Inflammatory macrophage treated with lipopolysaccharide for 1 hour (primary cell): Measurements from ENCODE around the gene FAM222A.

Source experiments
- DNase-seq, 2 donors: peaks; one replicate each; pipeline ENCODE4 v3.0.0-alpha.2; 2020 to 2022

FAM222A gene

DNA sequence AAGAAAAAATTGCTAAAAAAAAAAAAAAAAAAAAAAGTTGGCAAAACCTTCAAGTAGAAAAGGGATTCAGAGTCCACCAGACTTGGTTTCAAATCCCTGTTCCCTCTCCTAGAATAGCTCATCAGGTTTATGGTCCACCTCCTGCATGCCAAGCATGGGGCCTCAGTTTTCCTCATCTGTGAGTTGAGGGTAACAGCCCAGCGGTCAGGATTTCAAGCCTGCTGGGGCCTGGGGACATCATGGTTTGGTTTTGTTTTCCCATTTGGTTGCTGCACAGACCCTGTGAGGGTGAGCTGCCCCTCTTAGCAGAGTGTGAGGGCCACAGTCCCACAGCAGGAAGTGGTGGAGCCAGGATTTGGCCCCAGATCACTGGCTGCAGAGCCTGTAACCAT lies 12.5 kb downstream of the FAM222A start:
- no peak for DNase-seq

DNA sequence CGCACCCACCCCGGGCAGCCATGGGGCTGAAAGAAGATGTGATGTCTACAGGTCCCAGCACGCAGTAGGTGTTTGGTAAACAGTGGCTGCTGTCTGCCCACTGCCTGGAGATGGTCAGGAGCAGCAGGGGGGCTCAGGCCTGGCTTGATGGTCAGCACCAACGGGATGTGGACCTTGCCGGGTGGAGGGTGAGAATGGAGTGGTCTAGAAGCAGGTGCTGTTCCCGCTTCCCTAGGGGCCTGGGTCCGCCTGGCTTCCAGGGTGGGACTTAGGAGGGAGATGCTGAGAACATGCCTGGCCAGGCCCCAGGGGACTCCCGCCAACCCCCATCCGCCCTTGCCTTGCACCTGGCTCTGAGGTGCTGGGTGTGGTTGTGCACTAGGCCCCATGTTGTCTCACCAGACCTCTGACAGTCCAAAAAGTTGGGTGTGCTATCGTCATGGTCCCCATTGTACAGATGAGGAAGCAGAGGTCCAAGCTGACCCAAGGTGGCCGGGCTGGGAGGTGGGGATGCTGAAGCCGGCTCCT lies 12.9 kb downstream of the FAM222A start:
- DNase-seq, result no peak

DNA sequence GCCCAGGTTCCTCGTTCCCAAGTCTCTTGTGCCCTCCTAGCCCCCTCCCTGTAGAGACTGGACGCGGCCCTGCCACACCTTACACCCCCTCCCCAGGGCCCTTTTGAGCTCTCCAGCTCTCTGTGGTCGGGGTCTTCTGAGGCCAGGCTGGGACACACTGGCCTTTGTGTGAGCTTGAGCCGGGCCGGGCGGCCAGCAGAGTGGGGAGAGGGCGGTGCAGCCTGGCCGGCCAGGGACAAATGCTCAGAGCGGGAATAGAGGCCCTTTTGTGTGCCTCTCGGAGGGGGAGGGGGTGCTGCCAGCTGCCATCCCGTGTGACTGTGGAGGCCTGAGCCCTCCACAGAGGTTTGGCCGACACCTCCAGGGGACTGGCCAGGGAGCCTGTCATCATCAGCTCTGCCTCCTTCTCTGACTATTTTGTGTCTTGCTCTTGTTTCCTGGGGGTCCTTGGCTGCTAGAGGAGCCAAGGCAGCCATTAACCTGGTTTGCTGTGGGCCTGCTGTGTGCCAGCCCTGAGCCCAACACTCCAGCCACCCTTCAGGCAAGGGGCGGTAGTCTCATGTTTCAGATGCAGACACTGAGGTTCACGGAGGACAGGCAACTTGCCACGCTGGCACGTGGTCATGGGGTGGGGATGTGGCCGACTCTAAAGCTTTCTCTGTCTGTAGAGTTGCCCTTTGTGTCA lies 13.6 kb downstream of the FAM222A start:
- DNase-seq, result no peak

DNA sequence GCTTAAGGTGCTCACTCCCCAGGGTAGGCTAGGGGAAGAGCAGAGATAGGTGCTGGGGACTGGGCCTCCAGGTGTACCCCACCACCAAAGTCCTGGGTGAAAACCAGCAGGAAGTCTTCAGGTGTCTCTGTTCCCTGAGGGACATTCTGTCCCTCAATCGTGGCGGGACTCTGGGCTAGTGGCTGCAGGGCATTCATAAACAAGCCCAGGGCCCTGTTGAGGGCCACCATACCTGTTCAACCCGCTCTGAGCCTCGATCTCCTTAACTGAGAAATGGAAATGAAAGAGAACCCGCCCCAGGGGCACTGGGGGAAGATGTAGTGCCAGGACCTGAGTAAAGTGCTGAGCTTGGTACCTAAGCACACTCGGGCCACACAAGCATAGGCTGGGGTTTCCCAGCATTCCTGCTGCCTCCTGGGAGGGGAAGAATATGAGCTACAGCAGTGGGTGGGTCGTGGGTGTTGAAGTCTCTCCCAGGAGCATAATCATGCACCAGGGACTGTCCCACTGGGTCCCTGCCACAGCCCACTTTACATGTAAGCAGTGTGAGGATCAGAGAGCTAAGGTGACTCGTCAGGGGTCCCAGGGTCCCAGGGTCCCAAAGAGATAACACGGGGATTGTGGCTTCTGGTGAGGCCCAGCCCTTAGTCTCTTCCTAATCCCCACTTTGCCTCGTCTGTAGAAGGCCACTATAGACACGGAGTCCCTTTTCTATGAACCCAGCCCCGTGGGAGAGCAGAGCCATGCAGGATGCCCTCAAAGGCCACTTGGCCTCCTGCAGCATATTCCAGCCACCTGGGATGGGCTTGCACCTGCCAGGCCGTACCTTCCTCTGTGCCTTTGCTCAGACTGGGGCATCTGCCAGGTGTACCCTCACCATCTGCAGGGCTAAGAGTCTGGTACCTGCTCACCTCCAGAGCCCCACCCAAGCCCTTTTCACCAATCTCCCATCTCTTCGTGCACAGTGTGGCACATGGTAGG lies 14.4 kb downstream of the FAM222A start:
- DNase-seq, result peak; percentile 28 to 54

DNA sequence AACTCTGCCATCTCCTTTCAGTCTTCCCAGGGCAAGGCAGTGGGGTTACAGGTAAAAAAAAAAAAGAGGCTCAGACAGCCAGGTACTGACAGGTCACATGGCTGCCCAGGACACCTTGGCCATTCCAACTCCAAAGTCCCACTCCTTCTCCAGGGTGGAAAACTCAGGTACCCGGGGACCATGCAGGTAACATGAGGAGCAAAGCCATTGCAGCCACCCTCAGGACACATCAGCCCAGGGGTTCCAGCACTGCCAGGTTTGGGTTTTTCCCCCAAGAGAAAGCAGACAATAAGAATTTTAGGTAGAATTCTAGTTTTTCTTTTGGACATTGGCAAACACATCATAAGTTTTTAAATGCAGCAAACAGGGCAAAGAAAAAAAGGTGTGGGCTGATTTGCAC lies 15.3 kb downstream of the FAM222A start:
- no peak for DNase-seq

DNA sequence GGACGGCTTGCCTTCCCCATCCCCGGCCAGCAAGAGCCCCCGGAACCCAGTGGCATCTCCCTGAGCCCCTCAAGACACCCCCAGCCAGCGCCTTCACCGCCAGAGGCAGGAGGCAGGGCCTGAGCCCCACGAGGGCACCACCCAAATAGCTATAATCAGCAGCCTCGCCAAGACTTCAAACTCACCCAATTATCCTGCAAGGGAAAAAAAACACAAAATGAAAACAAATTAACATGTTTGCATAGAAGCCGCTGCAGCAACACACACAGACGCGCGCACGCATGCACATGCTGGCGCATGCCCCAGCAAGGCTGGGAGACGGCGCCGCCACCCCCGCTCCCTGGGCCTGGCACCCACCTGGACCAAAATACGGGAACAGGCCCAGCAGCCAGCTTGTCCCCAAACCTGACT lies 15.8 kb downstream of the FAM222A start:
- no peak for DNase-seq

DNA sequence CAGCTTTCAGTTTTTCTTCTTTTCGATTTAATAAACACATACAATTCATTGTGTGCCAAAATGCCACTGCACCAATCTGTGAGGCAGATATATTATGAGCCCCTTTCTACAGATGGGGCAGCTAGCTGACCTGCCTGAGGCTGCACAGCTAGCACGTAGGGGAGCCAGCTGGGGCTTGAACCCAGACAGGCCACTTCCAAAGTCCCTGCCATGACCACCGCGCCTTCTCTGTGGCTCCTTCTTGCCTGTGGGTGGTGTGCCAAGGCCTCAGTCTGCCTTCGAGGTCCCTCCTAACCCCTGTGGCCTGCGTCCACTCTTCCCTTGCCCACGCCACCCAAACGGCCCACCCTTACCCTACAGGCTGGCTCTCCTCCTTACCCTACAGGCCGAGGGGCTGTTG lies 16.2 kb downstream of the FAM222A start:
- no peak for DNase-seq

DNA sequence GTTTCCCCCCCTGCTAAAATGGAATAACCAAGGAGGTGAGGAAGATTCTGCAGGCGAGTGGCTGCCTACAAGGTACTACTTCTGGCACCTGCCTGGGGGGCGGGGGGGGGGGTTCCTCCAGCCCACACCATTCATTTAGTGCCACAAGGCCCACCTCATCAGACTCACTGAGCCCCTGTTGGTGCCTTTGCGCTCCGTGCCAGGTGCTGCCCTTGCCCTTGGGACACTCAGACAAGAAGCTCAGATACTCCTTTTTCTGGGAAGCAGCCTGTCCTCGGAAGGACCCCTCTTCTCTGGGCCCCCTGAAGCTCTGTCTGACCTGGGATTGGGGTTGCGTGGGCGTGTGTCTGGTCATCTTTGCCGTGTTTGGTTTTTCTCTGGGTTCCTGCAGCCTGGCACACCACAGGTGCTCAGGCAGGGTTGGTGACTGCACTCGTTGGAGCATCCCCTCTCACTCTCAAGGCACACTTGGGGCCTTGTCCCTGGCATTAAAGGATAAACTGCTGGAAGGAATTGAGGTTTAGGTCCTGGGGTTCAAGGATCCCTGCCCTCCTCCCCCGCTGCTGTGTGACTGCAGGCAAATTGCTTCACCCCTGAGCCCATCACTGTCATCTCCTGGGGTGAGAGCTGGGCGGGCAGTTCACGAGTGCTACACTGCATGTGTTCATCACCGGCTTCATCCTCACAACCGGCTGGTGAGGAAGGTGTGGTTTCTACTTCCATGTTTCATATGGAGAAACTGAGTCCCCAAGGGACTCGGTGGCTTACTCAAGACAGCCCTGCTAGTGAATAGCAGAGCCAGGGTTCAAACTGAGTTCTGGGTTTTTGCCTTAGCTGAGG lies 16.9 kb downstream of the FAM222A start:
- no peak for DNase-seq

DNA sequence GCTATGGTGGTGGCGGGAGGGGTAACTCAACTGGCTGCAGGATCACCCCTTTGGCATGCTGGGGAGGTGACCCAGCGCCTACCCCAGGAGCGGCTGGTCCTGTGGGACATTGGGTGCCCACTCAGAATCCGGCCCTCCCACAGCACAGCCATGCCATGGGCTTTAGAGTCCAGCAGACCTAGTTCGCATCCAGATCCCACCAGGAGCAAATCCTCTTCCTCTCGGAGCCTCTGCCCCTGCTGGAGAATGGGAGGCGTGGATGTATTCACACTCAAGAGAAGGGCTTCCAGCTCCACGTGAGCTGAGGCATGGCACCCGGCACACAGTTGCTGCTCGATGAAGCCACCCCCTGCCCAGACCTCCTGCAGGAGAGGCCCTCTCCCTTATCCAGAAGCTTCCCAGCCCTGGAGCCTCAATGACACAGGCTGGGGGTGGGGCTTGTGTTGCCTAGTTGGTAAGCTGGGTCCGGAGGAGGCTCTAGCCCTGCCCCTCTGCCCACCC lies 17.7 kb downstream of the FAM222A start:
- no peak for DNase-seq

DNA sequence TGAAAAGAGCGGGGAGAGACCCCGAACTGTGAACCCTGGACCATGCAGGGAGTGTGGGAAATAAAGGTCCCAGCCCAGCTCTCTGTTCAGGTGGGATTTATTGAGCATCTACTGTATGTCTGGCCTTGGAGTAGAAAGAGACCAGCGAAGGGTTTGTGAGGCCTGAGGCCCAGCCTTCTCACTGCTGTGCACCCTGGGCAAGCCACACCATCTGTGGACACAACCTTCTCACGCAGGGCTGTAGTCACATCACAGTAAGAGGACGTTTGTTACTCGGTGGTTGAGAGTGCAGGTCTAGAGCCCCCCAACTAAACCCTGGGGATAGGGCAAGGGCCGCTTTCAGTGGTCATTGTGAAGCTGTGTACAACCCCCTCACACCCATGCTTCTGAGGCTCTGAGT lies 18.2 kb downstream of the FAM222A start:
- DNase-seq, result no peak

DNA sequence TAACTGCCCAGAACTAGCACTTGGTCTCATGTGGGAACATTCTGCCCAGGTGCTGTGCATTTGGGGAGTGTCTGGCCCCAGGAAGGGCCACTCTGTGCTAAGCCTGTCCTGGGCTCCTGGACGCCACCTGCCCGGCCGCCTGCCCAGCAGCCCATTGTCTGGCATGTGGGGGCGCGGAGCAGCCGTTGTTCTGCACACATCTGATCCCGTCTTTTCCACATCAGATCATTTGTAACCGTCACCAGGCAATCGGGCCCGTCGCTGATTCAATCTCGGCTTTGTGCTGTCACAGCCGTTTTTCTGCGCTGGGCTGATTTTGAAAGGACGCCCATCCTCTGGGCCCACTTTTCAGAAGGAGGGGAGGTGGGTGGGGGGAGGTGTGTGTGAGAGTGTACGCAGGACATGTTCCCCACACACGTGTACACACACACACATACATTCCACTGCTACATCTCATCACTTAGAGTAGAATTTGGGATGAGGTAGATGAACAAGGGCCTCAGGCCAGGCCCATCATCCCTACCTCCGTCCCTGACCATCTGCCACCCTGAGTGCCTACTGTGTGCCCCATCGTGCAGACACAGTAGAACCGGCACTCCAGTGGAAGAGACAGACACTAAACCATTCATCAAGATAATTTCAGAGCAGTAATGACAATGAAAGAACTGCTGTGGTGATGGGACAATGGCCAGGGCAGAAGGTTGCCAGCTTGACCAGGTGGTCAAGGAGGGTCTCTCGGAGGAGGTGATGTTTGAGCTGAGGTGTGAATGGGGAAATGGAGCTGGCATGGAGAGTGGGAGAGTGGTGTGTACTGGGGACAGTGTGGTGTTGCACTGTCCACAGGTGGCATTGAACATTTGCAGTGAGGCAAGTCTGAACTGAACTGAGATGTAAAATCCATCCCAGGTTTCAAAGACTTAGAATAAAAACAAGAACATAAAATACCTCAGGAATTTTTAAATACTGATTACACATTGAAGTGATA lies 19.0 kb downstream of the FAM222A start:
- DNase-seq, result no peak

DNA sequence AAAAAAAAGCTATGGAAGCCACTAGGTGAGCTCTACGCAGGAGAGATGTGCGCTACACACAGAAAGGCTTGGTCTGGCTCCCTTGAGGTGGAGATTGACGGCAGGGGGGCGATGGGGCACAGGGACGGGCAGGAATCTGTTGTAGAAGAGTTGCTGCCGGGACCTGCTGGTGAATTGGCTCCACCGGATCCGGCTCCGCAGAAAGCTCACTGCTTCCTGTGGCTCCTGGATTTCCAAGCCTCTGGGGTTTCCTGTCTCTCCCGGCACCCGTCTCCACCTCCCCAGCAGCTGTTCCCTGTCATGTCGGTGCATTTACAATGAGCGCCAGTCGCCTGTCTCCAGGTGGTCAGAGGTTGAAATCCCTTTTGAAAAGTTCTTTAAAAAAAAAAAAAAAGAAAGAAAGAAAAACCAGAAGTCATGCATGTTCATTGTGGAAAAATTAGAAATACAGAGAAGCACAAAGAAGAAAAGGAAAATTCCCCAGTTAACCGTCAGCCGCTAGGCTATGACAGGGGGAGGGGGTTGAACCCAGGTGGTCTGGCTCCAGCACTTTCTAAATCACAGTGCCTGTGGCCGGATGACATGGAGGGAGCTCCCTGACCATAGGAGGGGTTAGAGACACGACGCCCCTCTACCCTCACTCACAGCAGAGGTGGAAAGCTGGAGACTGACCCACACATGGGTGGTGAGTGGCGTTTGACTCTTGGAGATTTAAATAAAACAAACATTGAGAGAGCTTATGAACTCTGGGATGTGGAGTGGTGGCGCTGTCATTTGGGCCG lies 20.8 kb downstream of the FAM222A start:
- no peak for DNase-seq

DNA sequence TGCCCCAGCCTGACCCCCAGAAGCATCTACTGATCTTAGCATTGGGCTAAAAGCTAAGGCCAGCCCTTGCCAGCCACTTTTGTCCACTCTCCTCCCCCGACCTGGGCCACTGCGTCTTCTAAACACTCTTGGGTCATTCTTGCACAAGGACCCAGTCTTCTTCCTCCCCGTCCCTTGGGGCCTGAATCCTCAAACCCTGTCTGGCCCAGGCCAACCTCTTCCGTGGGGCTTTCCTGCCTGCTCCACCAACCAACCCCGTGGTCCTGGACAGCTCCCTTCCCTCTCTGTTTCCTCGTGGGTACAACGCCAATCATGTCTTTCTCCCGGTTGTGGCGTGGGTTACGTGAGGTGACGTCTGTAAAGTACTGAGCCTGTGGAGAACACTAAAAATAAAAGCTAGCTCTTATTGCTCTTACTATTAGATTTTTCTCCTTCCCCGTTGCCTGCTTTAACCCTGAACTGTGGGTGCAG lies 21.5 kb downstream of the FAM222A start:
- no peak for DNase-seq

DNA sequence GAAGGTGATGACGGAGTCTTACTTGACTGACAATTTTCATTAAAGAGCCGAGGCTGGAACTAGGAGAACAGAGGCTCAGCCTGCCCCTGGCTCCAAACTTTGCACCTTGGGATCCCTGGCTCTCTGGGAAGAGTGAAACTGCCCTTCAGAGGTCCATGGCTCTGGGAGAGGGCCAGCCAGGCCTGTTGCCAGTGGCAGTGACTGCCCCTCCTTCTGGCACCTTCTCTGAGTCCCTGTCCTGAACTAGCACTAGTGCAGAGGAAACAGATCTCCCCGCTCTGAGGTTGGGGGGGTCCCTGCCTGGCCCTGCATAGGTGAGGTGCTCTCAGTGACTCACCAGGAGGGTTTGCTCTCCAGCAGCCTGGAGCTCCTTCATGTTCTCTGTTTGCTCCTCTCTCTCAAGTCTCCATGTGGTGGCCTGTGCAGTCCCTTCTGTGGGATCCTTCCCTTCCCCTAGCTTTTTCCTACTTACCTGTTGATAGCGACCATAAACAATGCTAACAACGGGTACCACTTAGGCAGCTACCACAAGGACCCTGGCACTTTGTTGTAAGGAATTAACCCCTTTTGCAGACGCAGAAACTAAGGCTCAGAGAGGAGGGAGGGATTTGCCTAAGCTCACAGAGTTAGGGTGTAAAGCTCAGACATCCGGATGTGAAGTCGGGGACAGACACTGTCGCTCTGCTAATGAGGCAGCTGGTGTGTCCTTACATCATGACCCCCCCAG lies 22.4 kb downstream of the FAM222A start:
- no peak for DNase-seq

DNA sequence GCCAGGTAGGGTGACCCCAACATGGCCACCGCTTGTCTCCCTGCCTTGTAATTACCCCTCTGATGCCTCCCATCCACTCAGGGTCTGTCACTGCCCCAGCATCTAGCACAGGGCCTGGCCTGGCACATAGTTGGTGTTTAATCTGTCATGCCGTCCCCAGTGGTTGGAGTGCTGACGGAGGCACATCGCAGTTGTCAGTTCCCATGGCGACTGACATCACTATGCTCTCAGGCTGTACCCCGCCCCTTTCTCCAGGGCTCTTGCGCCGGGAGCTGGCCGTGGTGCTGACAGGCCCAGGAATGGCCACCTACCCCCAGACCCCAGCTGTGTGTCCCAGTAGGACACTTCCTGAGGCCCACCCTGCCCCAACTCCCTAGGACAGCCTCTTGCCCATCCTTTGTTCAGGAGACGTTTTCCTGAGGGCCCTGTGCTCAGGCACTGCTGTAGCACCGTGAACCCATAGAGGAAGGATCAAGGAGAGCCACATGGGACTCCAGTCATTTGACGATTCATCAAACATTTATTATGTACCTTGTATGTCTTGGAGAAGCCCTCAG lies 23.0 kb downstream of the FAM222A start:
- peak in 1 of 2 donors; percentile 18 for DNase-seq

DNA sequence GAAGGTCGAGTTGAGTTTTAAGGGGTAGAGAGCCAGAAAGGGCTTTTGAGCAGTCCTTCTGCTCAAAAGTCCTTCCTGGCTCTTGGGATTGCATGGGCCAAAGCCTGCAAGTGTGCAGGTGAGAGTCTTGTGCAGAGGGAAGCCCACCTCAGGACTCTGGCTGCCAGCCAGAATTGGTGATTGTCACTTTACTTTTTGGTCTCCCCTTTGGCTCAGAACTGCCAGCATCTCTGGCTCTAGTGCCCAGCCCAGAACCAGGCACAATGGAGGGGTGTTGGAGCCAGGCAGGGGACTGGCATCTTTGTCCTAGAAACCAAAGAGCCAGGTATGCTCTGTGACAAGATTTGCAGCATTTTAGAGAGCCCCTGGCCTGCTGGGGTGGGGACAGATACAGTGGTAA lies 23.5 kb downstream of the FAM222A start:
- DNase-seq, result no peak

DNA sequence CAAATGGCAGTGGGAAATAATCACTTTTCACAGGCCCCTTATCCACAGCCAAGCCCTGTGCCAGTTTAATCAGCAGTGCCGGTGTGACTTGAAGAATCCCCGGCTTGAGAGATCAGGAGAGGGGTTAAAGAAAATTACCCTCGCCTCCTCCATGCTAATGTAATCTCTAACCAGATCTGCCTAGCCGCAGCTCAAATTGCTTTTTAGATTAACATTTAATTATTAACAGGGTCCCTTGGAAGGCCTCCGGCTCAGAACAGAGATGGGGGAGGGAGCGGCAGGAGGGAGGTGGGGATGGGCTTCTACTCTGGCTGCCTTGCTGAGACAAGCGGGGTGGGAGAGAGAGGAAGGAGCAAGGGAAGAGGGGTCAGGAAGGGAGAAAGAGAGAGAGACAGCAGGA lies 24.0 kb downstream of the FAM222A start:
- DNase-seq, result no peak

DNA sequence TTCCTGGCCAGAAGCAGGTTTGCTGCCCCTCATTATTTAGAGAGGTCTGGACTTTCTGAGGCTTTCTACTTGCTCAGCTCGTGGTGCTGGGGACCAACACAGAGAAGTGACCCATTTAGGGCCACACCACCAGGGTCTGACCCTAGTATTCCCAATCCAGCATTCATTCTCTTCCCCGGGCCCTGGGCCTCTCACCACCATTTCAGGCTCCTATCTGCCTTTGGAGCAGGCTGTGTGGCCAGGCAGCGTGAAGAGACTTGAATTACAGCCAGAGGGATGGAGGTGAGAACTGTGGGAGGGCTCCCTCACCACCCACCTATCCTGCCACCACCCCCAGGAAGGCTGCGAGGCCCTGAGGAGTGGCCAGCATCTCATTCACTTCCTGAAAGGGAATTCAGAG lies 24.6 kb downstream of the FAM222A start:
- no peak for DNase-seq

DNA sequence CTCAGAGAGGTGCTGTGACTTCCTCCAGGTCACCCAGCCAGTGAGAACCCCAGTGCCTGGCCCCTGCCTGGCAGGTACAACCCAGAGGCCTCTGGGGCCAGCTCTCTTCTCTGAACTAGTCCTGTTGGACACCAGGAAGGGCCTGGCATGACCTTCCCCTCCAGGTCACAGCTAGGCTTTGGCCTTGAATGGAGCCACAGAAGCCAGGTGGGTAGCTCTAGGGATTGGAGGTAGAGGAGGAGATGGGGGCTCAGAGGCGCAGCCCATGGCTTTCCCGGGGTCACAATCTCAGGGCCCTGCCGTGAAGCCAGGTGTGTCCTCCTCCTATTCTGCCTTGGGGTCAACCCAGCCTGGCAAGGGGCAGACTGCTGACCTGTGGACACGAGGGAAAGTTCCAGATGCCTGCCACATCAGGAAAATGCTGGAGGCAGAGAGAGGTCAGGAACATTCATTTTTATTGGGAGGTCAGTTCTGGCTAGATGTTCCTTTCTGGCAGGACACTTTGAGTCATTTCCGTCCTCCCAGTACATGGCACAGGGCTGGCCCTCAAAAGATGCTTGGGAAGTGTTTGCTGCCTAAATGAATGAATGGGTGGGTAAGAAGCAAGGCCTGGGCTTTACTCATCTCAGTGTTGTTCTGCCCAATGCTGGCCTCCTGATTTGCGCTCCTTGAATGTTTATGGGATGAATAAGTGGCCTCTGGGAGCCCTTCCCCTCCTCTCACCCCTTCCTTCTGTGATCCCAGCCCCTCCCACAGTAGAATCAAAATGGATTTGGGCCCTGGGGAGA lies 25.4 kb downstream of the FAM222A start:
- no peak for DNase-seq
